ENCODE results near the gene PSAPL1.

Gene PSAPL1

DNA sequence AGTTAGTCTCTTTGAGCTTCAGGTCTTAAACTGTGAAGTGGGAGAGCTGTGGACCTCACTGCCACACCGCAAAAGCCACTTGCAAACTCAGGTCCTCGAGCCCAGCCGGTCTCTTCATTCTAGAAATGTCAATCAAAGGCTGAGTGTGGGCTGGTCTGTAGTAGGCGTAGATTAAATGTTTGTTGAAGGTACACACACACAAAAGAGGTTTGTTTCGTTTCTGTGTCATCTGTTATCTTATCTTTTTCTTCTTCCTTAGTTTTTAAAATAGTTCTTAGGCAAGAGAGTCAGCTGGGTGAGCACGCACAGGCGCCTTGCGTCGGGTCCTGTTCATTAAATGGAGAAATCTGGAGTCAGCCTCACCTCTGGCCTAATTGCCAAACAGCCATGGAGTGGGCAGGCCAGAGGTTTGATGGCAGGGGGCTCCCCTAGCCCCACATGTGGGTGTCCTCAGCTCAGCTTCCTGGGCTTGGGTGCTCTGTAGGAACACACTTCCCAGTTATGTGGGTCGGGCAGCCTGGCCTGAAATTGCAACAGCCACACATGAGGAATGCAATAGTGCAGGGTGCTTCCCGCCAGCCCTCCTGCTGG lies 836 bp upstream of the PSAPL1 start:
- ChIA-PET POLR2A (no interaction called here), CTCF (no interaction called here)
- TF ChIP-seq, protein P1, sequence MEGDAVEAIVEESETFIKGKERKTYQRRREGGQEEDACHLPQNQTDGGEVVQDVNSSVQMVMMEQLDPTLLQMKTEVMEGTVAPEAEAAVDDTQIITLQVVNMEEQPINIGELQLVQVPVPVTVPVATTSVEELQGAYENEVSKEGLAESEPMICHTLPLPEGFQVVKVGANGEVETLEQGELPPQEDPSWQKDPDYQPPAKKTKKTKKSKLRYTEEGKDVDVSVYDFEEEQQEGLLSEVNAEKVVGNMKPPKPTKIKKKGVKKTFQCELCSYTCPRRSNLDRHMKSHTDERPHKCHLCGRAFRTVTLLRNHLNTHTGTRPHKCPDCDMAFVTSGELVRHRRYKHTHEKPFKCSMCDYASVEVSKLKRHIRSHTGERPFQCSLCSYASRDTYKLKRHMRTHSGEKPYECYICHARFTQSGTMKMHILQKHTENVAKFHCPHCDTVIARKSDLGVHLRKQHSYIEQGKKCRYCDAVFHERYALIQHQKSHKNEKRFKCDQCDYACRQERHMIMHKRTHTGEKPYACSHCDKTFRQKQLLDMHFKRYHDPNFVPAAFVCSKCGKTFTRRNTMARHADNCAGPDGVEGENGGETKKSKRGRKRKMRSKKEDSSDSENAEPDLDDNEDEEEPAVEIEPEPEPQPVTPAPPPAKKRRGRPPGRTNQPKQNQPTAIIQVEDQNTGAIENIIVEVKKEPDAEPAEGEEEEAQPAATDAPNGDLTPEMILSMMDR (IDR thresholded peaks at IDR 0.05; ENCODE audit: control extremely low read depth, extremely low read depth, low read depth, missing control alignments) = no peak
- DNase-seq (ENCODE audit: extremely low spot score) = no peak

DNA sequence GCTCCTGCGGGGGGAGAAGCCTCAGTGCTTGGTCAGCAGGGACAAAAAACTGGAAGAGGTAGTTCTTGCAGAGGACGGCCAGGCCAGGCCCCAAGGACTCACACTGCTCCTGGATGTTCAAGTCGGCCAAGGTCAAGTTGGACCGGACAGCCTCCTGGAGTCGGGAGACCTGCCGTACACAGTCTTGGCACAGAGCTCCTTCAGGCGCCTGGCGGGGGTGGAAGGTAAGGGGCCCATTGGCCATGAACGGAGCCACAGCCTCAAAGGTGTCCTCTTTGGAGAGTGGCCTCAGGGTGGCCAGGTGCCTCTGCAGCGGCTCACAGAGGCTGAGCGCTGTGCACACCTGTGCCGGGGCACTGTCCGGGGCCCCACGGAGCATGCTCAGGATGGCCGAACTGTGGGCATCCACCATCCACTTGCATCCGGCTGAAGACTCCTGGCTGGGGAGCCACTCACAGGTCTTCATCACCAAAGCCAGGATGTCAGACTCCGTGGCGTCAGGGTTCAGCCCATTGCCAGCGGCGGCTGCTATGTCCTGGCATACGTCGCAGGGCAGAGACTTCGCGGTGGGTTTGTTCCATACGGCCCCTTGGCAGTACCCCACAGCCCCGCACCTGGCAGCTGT lies 477 bp downstream of the PSAPL1 start:
- CTCF ChIA-PET = no interaction called here
- no peak for DNase-seq (ENCODE audit: extremely low spot score)
- TF ChIP-seq, protein P1 (IDR thresholded peaks at IDR 0.05; ENCODE audit: control extremely low read depth, extremely low read depth, low read depth, missing control alignments) = no peak
- POLR2A ChIA-PET = no interaction called here

DNA sequence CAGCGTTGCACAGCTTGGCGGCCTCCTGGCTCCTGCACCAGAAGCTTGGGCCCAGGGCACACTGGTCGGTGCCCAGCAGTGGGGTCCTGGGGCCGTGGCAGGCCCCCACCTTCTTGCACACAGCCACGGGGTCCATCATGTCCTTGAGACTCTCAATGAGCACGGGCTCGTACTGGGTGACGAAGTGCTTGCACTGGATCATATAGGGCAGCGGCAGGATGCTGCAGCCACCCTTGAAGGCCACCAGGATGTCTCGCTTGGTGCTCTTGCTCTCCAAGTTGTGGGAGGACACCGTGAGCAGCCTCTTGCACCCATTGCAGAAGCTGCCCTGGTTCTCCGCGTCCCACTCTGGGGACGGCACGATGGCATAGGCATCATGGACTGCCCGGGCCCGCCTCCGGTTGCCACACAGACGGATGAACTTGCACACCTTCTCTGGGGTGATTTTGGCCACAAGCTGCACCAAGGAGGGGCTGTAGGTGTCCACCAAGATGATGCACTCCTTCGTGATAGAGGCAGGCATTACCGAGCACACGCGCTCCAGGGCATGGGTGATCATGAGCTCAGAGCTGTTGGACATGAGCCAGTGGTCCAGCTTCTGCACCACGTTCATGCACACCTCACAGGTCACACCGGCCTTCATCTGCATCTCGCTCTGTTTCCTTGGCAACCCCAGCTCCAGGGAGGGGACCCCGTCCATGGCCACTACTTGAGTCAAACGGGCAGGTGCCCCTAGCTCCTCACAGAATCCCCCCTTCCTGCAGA lies 1.2 kb downstream of the PSAPL1 start:
- CTCF ChIA-PET = no interaction called here
- TF ChIP-seq, protein P1 (IDR thresholded peaks at IDR 0.05; ENCODE audit: control extremely low read depth, extremely low read depth, low read depth, missing control alignments) = no peak
- DNase-seq (ENCODE audit: extremely low spot score) = no peak
- POLR2A ChIA-PET = no interaction called here

DNA sequence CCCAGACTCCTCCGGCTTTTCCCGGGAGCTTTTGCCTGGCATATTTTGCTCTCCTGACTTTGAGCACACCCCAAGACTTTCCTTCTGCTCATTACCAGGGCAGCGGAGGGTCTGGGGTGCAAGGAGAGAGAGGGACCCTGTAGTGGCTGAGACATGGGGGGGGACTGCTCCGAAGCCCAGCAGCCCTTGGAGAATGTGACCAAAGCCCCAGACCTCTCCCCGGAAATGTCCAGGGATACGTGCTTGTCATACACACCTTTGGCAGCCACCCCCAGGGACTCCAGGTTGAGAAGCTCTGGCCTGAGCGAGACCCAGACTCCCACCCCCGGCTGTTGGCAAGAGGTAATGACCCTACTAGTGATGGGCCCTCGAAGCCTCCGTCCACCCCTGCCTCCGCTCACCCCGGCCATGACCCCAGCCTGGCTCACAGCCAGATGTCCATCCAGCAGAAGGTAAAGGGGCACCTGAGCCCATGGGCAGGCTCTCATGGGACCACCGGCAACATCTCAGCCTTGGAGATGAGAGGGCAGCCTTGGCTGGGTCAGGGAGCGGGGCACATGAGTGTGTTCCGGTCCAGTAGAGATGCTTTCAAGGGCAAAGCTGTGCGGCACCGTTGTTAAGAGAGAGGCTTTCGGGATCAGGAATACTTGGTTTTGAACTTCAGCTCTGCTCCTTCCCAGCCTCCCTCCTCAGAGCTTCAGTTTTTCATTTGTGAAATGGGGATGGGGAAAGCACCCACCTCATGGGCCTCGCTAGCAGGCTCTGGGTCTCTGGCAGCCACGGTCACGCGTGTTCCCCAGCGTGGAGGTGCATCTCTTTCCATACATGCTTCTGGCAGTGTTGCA lies 2.0 kb downstream of the PSAPL1 start:
- ChIA-PET POLR2A (no interaction called here), CTCF (no interaction called here)
- no peak for DNase-seq (ENCODE audit: extremely low spot score)
- TF ChIP-seq, protein P1 (IDR thresholded peaks at IDR 0.05; ENCODE audit: control extremely low read depth, extremely low read depth, low read depth, missing control alignments) = no peak

DNA sequence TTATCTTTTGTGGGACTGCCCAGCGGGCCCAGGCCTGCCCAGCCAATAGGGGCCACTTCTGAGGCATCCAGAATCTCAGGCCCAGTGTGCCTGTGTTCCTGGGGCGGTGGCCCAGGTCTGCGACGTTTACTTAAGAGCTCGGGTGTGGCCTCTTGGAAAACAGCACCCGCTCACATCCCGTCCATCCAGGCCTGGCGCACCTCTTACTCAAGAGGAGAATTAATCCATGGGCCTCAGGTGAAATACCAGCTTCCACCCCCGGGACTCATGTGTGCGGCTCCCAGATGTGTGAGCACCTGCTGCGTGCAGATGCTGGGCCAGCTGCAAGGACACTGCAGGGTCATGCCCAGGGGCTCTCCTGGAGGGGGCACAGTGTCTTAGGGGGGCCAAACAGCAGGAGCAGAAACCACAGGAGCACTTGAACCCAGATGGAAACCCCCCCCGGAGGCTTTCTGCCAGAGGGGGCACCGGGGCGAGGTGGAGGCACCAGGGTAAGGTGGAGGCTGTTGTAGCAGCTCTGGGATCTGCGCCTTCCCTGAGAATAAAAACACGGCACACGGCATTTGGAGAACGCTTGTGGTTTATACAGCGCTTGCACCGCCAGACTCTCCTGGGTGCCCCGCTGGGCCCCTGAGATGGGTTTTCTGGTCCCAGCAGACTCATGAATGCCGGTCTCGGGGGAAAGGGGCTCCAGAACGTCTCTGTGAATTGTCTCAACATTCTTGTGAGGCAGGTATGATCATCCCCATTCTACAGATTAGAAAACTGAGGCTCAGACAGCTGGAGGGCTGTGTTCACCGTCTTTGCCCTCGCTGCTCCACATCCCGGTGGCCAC lies 2.8 kb downstream of the PSAPL1 start:
- POLR2A ChIA-PET = no interaction called here
- no peak for DNase-seq (ENCODE audit: extremely low spot score)

More for the DNA sequence above, 2.8 kb downstream of the PSAPL1 start:
- TF ChIP-seq, protein P1 (IDR thresholded peaks at IDR 0.05; ENCODE audit: control extremely low read depth, extremely low read depth, low read depth, missing control alignments) = no peak
- CTCF ChIA-PET = no interaction called here

Measured in GM10248 (cell line).